Hepatocyte (in vitro differentiated cells): ENCODE data around the gene CAB39. TPM values are rescaled to one million over a fixed set of nuclear protein-coding genes. Genes with fewer than 3 reads are reported as not detected.

Experiments
- DNase-seq: peaks from one replicate; pipeline ENCODE4 v3.0.0-alpha.2; 2016; ENCODE audit warnings: low spot score
- H2AFZ ChIP-seq: fragments of 200-600 bp; sonication (generic); 2 replicates; pipeline ENCODE4 v1.6.0; 2016; ENCODE audit warnings: antibody characterized with exemption, mild to moderate bottlenecking
- H3K27ac ChIP-seq: fragments of 200-600 bp; sonication (generic); 2 replicates; pipeline ENCODE4 v1.5.1; 2016; ENCODE audit warnings: mild to moderate bottlenecking
- H3K27me3 ChIP-seq: fragments of 200-600 bp; sonication (generic); 2 replicates; pipeline ENCODE4 v1.6.1; 2016
- H3K36me3 ChIP-seq: fragments of 200-600 bp; sonication (generic); replicated peaks from 2 replicates; pipeline ENCODE4 v1.5.1; 2016; ENCODE audit warnings: low read depth; ENCODE audit not compliant: insufficient read depth
- H3K4me1 ChIP-seq: fragments of 200-600 bp; sonication (generic); 2 replicates; pipeline ENCODE4 v1.5.1; 2016; ENCODE audit warnings: mild to moderate bottlenecking, moderate library complexity; ENCODE audit not compliant: insufficient read depth
- H3K4me2 ChIP-seq: fragments of 200-600 bp; sonication (generic); 2 replicates; pipeline ENCODE4 v1.6.0; 2016
- H3K4me3 ChIP-seq: fragments of 200-600 bp; sonication (generic); 2 replicates; pipeline ENCODE4 v1.5.1; 2016; ENCODE audit warnings: mild to moderate bottlenecking
- H3K79me2 ChIP-seq: fragments of 200-600 bp; sonication (generic); 2 replicates; pipeline ENCODE4 v1.6.0; 2017; ENCODE audit warnings: mild to moderate bottlenecking
- H3K9me2 ChIP-seq: fragments of 200-600 bp; sonication (generic); replicated peaks from 2 replicates; pipeline ENCODE4 v1.6.0; 2017; ENCODE audit warnings: mild to moderate bottlenecking; ENCODE audit not compliant: insufficient read depth
- H3K9me3 ChIP-seq: fragments of 200-600 bp; sonication (generic); 2 replicates; pipeline ENCODE4 v1.5.1; 2016; ENCODE audit warnings: low read depth, mild to moderate bottlenecking
- H4K20me1 ChIP-seq: fragments of 200-600 bp; sonication (generic); 2 replicates; pipeline ENCODE4 v1.6.0; 2016; ENCODE audit warnings: mild to moderate bottlenecking; ENCODE audit not compliant: insufficient read depth, poor library complexity, severe bottlenecking
- CTCF ChIP-seq: fragments of 200-600 bp; sonication (generic); IDR thresholded peaks from 2 replicates; pipeline ENCODE4 v1.5.1; 2016; ENCODE audit warnings: antibody characterized with exemption, mild to moderate bottlenecking; ENCODE audit not compliant: poor library complexity
- EZH2 ChIP-seq: fragments of 200-600 bp; sonication (generic); IDR thresholded peaks from 2 replicates; pipeline ENCODE4 v1.6.1; 2016; ENCODE audit warnings: antibody characterized with exemption, mild to moderate bottlenecking, borderline replicate concordance
- EZH2phosphoT487 ChIP-seq: fragments of 200-600 bp; sonication (generic); IDR thresholded peaks from one replicate; pipeline ENCODE4 v1.6.1; 2018; ENCODE audit warnings: antibody characterized with exemption, mild to moderate bottlenecking, low read depth, moderate library complexity; ENCODE audit not compliant: unreplicated experiment, severe bottlenecking
- WGBS: methylation state at CpG from one replicate; pipeline ENCODE4 v1.1.6; 2016; ENCODE audit warnings: low lambda C conversion rate; ENCODE audit errors: missing lambda C conversion rate; 5-methylcytosine and 5-hydroxymethylcytosine counted together
- polyA plus RNA-seq: library from polyadenylated mRNA; unstranded; fragments of >200 nt; fragmentation: Nextera tagmentation; extraction: Ambion mirVana; gene quantifications from 2 replicates; pipeline ENCODE4 v1.2.1, GENCODE V29; 2016
- total RNA-seq: library from RNA; depleted of rRNA; stranded (reverse); fragments of >200 nt; gene quantifications from 2 replicates; pipeline ENCODE4 v1.2.3, GENCODE V29; 2014

CAB39 gene
- total and polyA plus RNA-seq, 2 experiments from 2014 or later = 38.5 to 84.4 TPM

GRCh38 chr2:230793572-230794359 is 81.1 kb downstream of the CAB39 start:
- H3K4me2 ChIP-seq = peak overlapping the region; percentile 27
- WGBS = 59% methylated on average over 8 of the region's 8 CpGs
- peak; percentile 79 for DNase-seq

GRCh38 chr2:230794497-230794896 is 81.9 kb downstream of the CAB39 start:
- Histone ChIP-seq H3K27me3 (no peaks in the 10 kb centered on the region), H3K9me3 (no peaks in the 10 kb centered on the region), H3K4me1 (peaks cover 18% of the 10 kb centered on the region), H2AFZ (no peak overlapping the region), H3K9me2 (no peaks in the 10 kb centered on the region), H3K36me3 (no peaks in the 10 kb centered on the region), H3K79me2 (peaks cover 61% of the 10 kb centered on the region), H3K27ac (peak overlapping the region; percentile 90), H3K4me3 (no peak overlapping the region), H3K4me2 (peak overlapping the region; percentile 11), H4K20me1 (no peaks in the 10 kb centered on the region)
- WGBS = 92% methylated on average over 7 of the region's 7 CpGs
- TF ChIP-seq EZH2phosphoT487 = no peak
- TF ChIP-seq EZH2 = no peak
- no peak for TF ChIP-seq CTCF
- peak; percentile 38 for DNase-seq

More at GRCh38 chr2:230793572-230794359, 81.1 kb downstream of the CAB39 start:
- Histone ChIP-seq H3K9me2 (no peaks in the 10 kb centered on the region), H3K27ac (peak overlapping the region; percentile 90), H3K4me1 (peaks cover 18% of the 10 kb centered on the region), H3K9me3 (peaks cover 7% of the 10 kb centered on the region), H3K4me3 (no peak overlapping the region), H2AFZ (no peak overlapping the region), H3K36me3 (no peaks in the 10 kb centered on the region), H4K20me1 (no peaks in the 10 kb centered on the region), H3K27me3 (no peaks in the 10 kb centered on the region), H3K79me2 (peaks cover 63% of the 10 kb centered on the region)
- no peak for TF ChIP-seq EZH2

GRCh38 chr2:230795856-230796255 is 83.2 kb downstream of the CAB39 start:
- no peak for TF ChIP-seq EZH2phosphoT487
- DNase-seq = no peak
- H3K9me2 ChIP-seq = no peaks in the 10 kb centered on the region
- WGBS = 96% methylated on average over 4 of the region's 4 CpGs
- H3K4me1 ChIP-seq = peaks cover 18% of the 10 kb centered on the region
- H3K36me3 ChIP-seq = no peaks in the 10 kb centered on the region
- no peak overlapping the region for H3K4me3 ChIP-seq
- no peak overlapping the region for H3K4me2 ChIP-seq
- H4K20me1 ChIP-seq = no peaks in the 10 kb centered on the region
- H2AFZ ChIP-seq = no peak overlapping the region
- peak overlapping the region; percentile 90 for H3K27ac ChIP-seq
- peaks cover 49% of the 10 kb centered on the region for H3K79me2 ChIP-seq
- H3K9me3 ChIP-seq = no peaks in the 10 kb centered on the region
- H3K27me3 ChIP-seq = no peaks in the 10 kb centered on the region

GRCh38 chr2:230796280-230796862 is 83.7 kb downstream of the CAB39 start:
- Histone ChIP-seq H3K36me3 (no peaks in the 10 kb centered on the region), H3K4me3 (no peak overlapping the region), H4K20me1 (no peaks in the 10 kb centered on the region), H3K27me3 (no peaks in the 10 kb centered on the region), H3K4me1 (peaks cover 18% of the 10 kb centered on the region), H3K9me3 (no peaks in the 10 kb centered on the region), H3K79me2 (peaks cover 48% of the 10 kb centered on the region), H3K27ac (peak overlapping the region; percentile 90), H2AFZ (no peak overlapping the region), H3K9me2 (no peaks in the 10 kb centered on the region), H3K4me2 (no peak overlapping the region)
- 61% methylated on average over 4 of the region's 4 CpGs for WGBS
- DNase-seq = no peak
- no peak for TF ChIP-seq EZH2phosphoT487
